GM21526 (cell line): ENCODE data around the gene METTL5.
"Not testable (repeated sequence)": the region's sequence is repeated elsewhere in the genome, so short reads cannot be mapped to it uniquely, and the experiment has no call there.

ENCODE experiments used
- ATAC-seq: cut with Tn5 transposase; IDR thresholded peaks from one replicate; pipeline ENCODE4 v1.9.1; 2021; ENCODE audit warnings: moderate library complexity; ENCODE audit not compliant: unreplicated experiment, low FRiP score

The METTL5 gene

GRCh38 chr2:169824373-169825333 lies at the start of gene METTL5:
Gene METTL5 (minus strand): TSS chr2:169824905. CDS start chr2:169824597, 308 bp downstream.
- ATAC-seq = peak; percentile 60

- no peak for ATAC-seq
Observed at GRCh38 chr2:169871994-169872393, 47.3 kb upstream of the METTL5 start.

DNA sequence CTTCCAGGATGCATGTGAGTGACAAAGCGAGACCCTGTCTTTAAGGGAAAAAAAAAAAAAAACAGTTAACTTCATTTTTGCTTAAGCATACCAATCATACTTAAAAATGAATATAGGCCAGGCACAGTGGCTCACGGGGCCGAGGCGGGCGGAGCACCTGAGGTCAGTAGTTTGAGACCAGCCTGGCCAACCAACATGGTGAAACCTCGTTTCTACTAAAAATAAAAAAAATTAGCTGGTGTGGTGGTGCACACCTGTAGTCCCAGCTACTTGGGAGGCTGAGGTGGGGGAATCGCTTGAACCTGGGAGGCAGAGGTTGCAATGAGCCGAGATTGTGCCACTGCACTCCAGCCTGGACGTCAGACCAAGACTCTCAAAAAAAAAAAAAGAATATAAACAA lies 46.7 kb upstream of the METTL5 start:
- ATAC-seq = not testable (repeated sequence)

- no peak for ATAC-seq
Observed at GRCh38 chr2:169868951-169869350, 44.2 kb upstream of the METTL5 start.

GRCh38 chr2:169867579-169867978 lies 42.9 kb upstream of the METTL5 start:
- ATAC-seq = no peak

- ATAC-seq = not testable (repeated sequence)
Observed at GRCh38 chr2:169866230-169866629, 41.5 kb upstream of the METTL5 start.

- no peak for ATAC-seq
Observed at GRCh38 chr2:169865492-169865891, 40.8 kb upstream of the METTL5 start.

DNA sequence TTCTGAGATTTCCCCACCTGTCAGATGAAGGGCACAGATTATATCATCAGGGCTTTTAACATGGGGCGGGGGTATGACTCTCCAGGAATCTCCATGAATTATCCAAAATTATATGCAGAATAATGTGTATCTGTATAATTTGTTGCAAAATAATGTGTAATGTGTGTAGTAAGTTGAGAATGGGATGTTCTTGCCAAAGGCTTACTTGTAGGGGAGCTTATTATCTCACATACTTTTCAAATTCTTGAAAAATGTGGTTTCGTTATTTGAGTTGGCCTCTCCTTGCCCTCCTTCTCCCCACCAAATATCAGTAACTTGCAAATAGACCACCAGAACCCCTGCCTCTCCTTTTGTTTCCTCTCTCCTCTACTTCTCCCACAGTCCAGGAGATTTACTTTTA lies 38.1 kb upstream of the METTL5 start:
- no peak for ATAC-seq

- ATAC-seq = no peak
Observed at GRCh38 chr2:169860149-169860548, 35.4 kb upstream of the METTL5 start.

GRCh38 chr2:169859423-169859822 lies 34.7 kb upstream of the METTL5 start:
- no peak for ATAC-seq

GRCh38 chr2:169855281-169856258 lies 30.9 kb upstream of the METTL5 start:
- ATAC-seq = not testable (repeated sequence)

GRCh38 chr2:169853041-169853668 lies 28.4 kb upstream of the METTL5 start:
- ATAC-seq = no peak

GRCh38 chr2:169849710-169850109 lies 25.0 kb upstream of the METTL5 start:
- no peak for ATAC-seq

- not testable (repeated sequence) for ATAC-seq
Observed at GRCh38 chr2:169848959-169849693, 24.4 kb upstream of the METTL5 start.

DNA sequence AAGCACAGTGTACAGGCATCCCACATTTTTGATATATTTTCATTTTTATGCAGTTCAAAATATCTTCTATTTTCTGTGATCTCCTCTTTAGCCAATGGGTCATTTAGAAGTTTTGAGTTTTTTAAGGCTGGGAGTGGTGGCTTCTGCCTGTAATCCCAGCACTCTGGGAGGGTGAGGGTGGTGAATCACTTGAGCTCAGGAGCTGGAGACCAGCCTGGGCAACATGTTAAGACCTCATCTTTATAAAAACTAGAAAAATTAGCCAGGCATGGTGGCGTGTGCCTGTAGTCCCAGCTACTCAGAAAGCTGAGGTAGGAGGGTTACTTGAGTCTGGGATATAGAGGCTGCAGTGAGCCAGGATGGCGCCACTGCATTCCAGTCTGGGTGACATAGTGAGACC lies 20.3 kb upstream of the METTL5 start:
- ATAC-seq = no peak

DNA sequence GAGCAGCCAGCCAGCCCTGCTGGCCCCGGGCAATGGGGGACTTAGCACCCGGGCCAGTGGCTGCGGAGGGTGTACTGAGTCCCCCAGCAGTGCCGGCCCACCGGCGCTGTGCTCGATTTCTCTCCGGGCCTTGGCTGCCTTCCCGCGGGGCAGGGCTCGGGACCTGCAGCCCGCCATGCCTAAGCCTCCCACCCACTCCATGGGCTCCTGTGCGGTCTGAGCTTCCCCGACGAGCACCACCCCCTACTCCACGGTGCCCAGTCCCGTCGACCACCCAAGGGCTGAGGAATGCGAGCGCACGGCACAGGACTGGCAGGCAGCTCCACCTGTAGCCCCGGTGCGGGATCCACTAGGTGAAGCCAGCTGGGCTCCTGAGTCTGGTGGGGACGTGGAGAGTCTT lies 16.9 kb upstream of the METTL5 start:
- ATAC-seq = not testable (repeated sequence)

DNA sequence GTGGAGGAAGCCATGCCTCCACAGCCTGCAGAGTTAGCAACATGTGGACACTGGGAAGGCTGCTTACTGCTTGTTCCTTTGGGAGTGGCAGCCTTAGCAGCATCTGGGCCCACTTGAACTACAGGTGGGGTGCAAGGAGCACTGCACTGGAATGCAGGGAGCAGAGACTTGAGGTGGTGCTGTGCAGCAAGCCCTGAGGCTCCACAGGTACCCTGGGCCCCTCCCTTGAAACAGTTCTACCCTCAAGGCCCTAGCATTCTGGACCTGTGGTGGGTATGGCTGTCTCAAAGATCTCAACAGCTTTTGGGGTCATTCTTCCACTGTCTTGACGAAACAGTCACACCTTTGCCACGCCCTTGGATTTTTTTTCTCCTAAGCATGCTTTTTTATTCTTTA lies 16.0 kb upstream of the METTL5 start:
- ATAC-seq = no peak

DNA sequence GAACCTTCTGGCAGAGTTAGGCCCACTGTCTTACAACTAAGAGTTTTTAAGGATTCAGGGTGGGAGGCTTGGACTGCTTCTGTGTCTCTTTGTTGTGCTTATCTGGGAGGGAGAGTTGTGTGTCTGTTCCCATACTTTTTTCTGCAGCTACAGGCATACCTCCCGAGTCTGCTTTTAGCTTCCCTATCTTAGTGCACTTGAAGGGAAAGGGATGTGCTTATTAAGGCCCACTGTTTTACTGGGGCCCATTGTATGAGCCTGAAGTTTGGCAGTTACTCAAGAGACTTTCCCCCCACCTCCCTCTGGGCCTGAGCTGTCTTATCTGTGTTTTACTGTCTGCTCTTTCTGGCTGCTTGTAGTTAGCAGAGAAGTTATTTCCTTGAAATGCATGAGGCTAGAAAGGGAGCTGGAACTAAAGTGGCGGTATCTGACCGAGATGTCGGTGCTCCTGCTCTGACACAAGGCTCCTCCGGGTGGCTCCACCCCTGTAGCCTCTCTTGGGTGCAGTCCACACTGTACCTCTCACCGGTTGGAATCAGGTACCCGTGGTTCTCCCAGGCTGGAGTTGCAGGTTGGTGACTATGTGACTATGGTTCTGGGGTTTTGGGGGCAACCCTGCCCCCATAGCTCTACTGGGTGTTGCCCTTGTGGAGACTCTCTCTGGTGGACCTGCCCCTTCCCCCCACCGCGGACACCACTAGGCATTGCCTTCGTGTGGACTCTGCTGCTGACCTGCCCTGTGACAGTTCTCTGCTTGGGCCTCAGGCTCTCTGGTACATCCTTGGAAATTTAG lies 15.4 kb upstream of the METTL5 start:
- ATAC-seq = no peak
